Measurements from ENCODE around the gene SFXN1. TPM values are rescaled to one million over a fixed set of nuclear protein-coding genes. Genes with fewer than 3 reads are reported as not detected.

Gene SFXN1
- total RNA-seq (2021) (43.6 and 61.4 TPM in 2 replicates), Bru-seq, nascent RNA (percentile 84 among the genes with signal in this experiment), BruChase-seq, experiment 1, labeled RNA remaining after a 2-hour chase (percentile 76 among the genes with signal in this experiment), BruChase-seq, experiment 2, labeled RNA remaining after a 6-hour chase (percentile 83 among the genes with signal in this experiment)
- long read RNA-seq, full-length matches to known transcripts: 63 of 94 reads
- long read RNA-seq, partial matches to known transcripts: 18 of 94 reads
- long read RNA-seq, other reads (novel, unspliced or antisense): 13 of 94 reads

GRCh38 chr5:175478384-175479124 is at the start of gene SFXN1:
Gene SFXN1 (plus strand): TSS chr5:175478560. CDS start chr5:175492104, 13,544 bp downstream.
- Histone ChIP-seq H3K9me2 (ENCODE audit: insufficient read depth) (no peaks in the 10 kb centered on the region), H2AFZ (peak within 1 kb of the TSS; percentile 96), H3K9me3 (ENCODE audit: insufficient read depth, low read depth) (no peaks in the 10 kb centered on the region), H3K4me1 (replicated peaks; ENCODE audit: insufficient read depth) (peaks cover 7% of the 10 kb centered on the region), H3K27ac (no peak within 1 kb of the TSS), H3K27me3 (ENCODE audit: insufficient read depth, low read depth) (peaks cover 31% of the 10 kb centered on the region), H3K4me3 (peak within 1 kb of the TSS; percentile 98), H3K4me2 (peak within 1 kb of the TSS; percentile 79), H3K36me3 (ENCODE audit: low read depth) (no peaks in the 10 kb centered on the region), H3F3A (ENCODE audit: insufficient read depth, low read depth) (no peaks in the 10 kb centered on the region), H4K20me1 (ENCODE audit: insufficient read depth) (peaks cover 3% of the 10 kb centered on the region; the same call in 1 of the 2 replicates), H3K79me2 (ENCODE audit: low read depth) (peaks cover 48% of the 10 kb centered on the region)
- peak in 1 of 2 experiments; percentile 76 for DNase-seq
- intact Hi-C loops (cut with micrococcal nuclease; ENCODE audit: unreplicated experiment): no loop called here
- ChIA-PET CTCF (no interaction called here), POLR2A (ENCODE audit: unreplicated experiment) (interaction anchor here (0.6 to 0.8 kb wide), 3 partner anchors 41 to 1718 kb away, joined by 5 to 9 read pairs (median 6); no protein-coding TSS in a partner anchor)
- no peak for TF ChIP-seq EZH2 (IDR thresholded peaks at IDR 0.05; ENCODE audit: low read depth)
- no peak for TF ChIP-seq CTCF (conservative IDR thresholded peaks at IDR 0.05)
- BruUV-seq (replicated peaks): no TSS peak

GRCh38 chr5:175434800-175435199 is 43.6 kb upstream of the SFXN1 start:
- no peaks in the 10 kb centered on the region for H3K9me3 ChIP-seq (ENCODE audit: insufficient read depth, low read depth)
- ChIA-PET CTCF (no interaction called here), POLR2A (ENCODE audit: unreplicated experiment) (no interaction called here)
- H3K4me1 ChIP-seq (replicated peaks; ENCODE audit: insufficient read depth): no peaks in the 10 kb centered on the region
- no peak overlapping the region for H2AFZ ChIP-seq
- intact Hi-C loops (cut with micrococcal nuclease; ENCODE audit: unreplicated experiment): no loop called here
- H3K4me3 ChIP-seq: no peak overlapping the region
- no peaks in the 10 kb centered on the region for H3K9me2 ChIP-seq (ENCODE audit: insufficient read depth)
- DNase-seq: no peak
- TF ChIP-seq EZH2 (IDR thresholded peaks at IDR 0.05; ENCODE audit: low read depth) (no peak), CTCF (conservative IDR thresholded peaks at IDR 0.05) (no peak)
- peaks cover 53% of the 10 kb centered on the region for H3K27me3 ChIP-seq (ENCODE audit: insufficient read depth, low read depth)
- H3K27ac ChIP-seq: no peak overlapping the region
- no peak overlapping the region for H3K4me2 ChIP-seq
- no peaks in the 10 kb centered on the region for H3K79me2 ChIP-seq (ENCODE audit: low read depth)
- no peaks in the 10 kb centered on the region for H4K20me1 ChIP-seq (ENCODE audit: insufficient read depth)
- H3K36me3 ChIP-seq (ENCODE audit: low read depth): no peaks in the 10 kb centered on the region
- no TSS peak for BruUV-seq (replicated peaks)
- no peaks in the 10 kb centered on the region for H3F3A ChIP-seq (ENCODE audit: insufficient read depth, low read depth)

GRCh38 chr5:175436359-175436758 is 42.0 kb upstream of the SFXN1 start:
- no peak overlapping the region for H3K4me2 ChIP-seq
- H3K36me3 ChIP-seq (ENCODE audit: low read depth): no peaks in the 10 kb centered on the region
- H3K4me3 ChIP-seq: no peak overlapping the region
- TF ChIP-seq EZH2 (IDR thresholded peaks at IDR 0.05; ENCODE audit: low read depth) (no peak), CTCF (conservative IDR thresholded peaks at IDR 0.05) (no peak)
- no peaks in the 10 kb centered on the region for H3K79me2 ChIP-seq (ENCODE audit: low read depth)
- H3K9me3 ChIP-seq (ENCODE audit: insufficient read depth, low read depth): no peaks in the 10 kb centered on the region; the same call in 1 of the 2 replicates
- H3K9me2 ChIP-seq (ENCODE audit: insufficient read depth): no peaks in the 10 kb centered on the region
- intact Hi-C loops (cut with micrococcal nuclease; ENCODE audit: unreplicated experiment): no loop called here
- POLR2A ChIA-PET (ENCODE audit: unreplicated experiment): no interaction called here
- H3K4me1 ChIP-seq (replicated peaks; ENCODE audit: insufficient read depth): no peaks in the 10 kb centered on the region
- DNase-seq: no peak
- H2AFZ ChIP-seq: no peak overlapping the region
- H3F3A ChIP-seq (ENCODE audit: insufficient read depth, low read depth): no peaks in the 10 kb centered on the region
- H3K27me3 ChIP-seq (ENCODE audit: insufficient read depth, low read depth): peaks cover 56% of the 10 kb centered on the region
- H3K27ac ChIP-seq: no peak overlapping the region
- BruUV-seq (replicated peaks): no TSS peak
- CTCF ChIA-PET: no interaction called here
- H4K20me1 ChIP-seq (ENCODE audit: insufficient read depth): no peaks in the 10 kb centered on the region; the same call in 1 of the 2 replicates
